Measurements from ENCODE around the gene USP3. TPM values are rescaled to one million over a fixed set of nuclear protein-coding genes. Genes with fewer than 3 reads are reported as not detected.

The USP3 gene
- total and polyA plus RNA-seq, 10 of the 15 experiments (the other 5 are each of a cell fraction or from before 2014, with no cell fraction given) = 23.8 to 64.5 (median 50.3) TPM

DNA sequence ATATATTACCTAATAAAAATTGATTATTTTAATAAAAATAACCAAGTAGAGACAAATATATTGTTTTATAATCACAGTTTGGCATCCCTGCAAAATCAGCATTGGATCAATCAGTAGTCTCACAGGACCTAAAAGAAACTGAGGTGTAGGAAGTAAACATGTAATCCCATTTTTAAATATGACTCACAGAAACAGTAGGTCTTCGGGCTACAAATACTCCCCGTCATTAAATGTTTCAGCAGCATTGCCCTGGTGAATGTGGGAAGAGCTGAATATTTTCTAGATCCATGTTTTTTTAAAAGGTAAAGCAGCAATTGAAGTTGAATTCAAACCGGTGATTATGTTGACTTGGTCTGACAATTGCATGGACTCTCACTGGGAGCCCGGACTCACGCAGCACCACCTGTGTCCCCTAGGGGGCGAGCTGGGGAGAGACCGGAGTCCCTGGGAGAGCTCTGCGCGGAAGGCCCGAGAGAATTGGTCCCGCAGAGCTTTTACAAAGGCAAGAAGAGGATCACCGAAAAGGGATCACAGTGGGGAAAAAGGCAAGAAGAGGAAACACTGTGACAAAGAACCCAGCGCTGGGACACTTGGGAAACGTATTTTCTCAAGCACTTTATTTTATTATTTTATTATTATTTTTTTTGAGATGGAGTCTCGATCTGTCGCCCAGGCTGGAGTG lies 17.2 kb upstream of the USP3 start (continued):
- TF ChIP-seq, protein P1, sequence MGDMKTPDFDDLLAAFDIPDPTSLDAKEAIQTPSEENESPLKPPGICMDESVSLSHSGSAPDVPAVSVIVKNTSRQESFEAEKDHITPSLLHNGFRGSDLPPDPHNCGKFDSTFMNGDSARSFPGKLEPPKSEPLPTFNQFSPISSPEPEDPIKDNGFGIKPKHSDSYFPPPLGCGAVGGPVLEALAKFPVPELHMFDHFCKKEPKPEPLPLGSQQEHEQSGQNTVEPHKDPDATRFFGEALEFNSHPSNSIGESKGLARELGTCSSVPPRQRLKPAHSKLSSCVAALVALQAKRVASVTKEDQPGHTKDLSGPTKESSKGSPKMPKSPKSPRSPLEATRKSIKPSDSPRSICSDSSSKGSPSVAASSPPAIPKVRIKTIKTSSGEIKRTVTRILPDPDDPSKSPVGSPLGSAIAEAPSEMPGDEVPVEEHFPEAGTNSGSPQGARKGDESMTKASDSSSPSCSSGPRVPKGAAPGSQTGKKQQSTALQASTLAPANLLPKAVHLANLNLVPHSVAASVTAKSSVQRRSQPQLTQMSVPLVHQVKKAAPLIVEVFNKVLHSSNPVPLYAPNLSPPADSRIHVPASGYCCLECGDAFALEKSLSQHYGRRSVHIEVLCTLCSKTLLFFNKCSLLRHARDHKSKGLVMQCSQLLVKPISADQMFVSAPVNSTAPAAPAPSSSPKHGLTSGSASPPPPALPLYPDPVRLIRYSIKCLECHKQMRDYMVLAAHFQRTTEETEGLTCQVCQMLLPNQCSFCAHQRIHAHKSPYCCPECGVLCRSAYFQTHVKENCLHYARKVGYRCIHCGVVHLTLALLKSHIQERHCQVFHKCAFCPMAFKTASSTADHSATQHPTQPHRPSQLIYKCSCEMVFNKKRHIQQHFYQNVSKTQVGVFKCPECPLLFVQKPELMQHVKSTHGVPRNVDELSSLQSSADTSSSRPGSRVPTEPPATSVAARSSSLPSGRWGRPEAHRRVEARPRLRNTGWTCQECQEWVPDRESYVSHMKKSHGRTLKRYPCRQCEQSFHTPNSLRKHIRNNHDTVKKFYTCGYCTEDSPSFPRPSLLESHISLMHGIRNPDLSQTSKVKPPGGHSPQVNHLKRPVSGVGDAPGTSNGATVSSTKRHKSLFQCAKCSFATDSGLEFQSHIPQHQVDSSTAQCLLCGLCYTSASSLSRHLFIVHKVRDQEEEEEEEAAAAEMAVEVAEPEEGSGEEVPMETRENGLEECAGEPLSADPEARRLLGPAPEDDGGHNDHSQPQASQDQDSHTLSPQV (IDR thresholded peaks at IDR 0.05) = 0 out of 2 replicates have a peak, but pooled peaks have one; percentile 64
- peak; percentile 23; the same call in 1 of the 2 replicates for TF ChIP-seq DPF2 (IDR thresholded peaks at IDR 0.05)
- peak; percentile 18; the same call in 1 of the 2 replicates for TF ChIP-seq JUNB (IDR thresholded peaks at IDR 0.05)
- TF ChIP-seq BHLHE40 (IDR thresholded peaks at IDR 0.05; ENCODE audit: borderline replicate concordance in 1 of 2, low read depth in 2 of 2, low read length in 1 of 2) = peak; percentile 21 to 46; a peak in 2 of 4 replicates
- peak; percentile 3; the same call in 1 of the 2 replicates for TF ChIP-seq RAD51 (IDR thresholded peaks at IDR 0.05)
- 0 out of 2 replicates have a peak, but pooled peaks have one; percentile 31 for TF ChIP-seq CHD2 (IDR thresholded peaks at IDR 0.05; ENCODE audit: borderline replicate concordance, low read depth, low read length)
- TF ChIP-seq, protein P2, sequence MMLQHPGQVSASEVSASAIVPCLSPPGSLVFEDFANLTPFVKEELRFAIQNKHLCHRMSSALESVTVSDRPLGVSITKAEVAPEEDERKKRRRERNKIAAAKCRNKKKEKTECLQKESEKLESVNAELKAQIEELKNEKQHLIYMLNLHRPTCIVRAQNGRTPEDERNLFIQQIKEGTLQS (IDR thresholded peaks at IDR 0.05; ENCODE audit: borderline replicate concordance, extremely low read depth, low read depth, low read length) = no peak
- 0 out of 2 replicates have a peak, but pooled peaks have one; percentile 27 for TF ChIP-seq EED (IDR thresholded peaks at IDR 0.05; ENCODE audit: low read depth)
- TF ChIP-seq ETV6 (conservative IDR thresholded peaks at IDR 0.05 in 1 of 2, IDR thresholded peaks at IDR 0.05 in 1 of 2; ENCODE audit: borderline replicate concordance in 1 of 2, low read depth in 1 of 2) = peak in 1 of 2 experiments; percentile 30; a peak in 1 of 4 replicates
- TF ChIP-seq PAX5 (IDR thresholded peaks at IDR 0.05; ENCODE audit: borderline replicate concordance, low read depth, low read length) = no peak
- no peak for TF ChIP-seq ZZZ3 (IDR thresholded peaks at IDR 0.05; ENCODE audit: control insufficient read depth, insufficient read length, low read depth)
- TF ChIP-seq RB1 (IDR thresholded peaks at IDR 0.05; ENCODE audit: borderline replicate concordance) = peak; percentile 41; the same call in 1 of the 2 replicates
- no peak for TF ChIP-seq HDAC2 (IDR thresholded peaks at IDR 0.05)
- TF ChIP-seq TBL1XR1 (IDR thresholded peaks at IDR 0.05; ENCODE audit: low read depth, low read length) = no peak
- TF ChIP-seq ZNF274 (IDR thresholded peaks at IDR 0.05; ENCODE audit: insufficient read depth, insufficient read length) = no peak
- peak; percentile 30; the same call in 1 of the 2 replicates for TF ChIP-seq LARP7 (IDR thresholded peaks at IDR 0.05)
- TF ChIP-seq, protein P3, sequence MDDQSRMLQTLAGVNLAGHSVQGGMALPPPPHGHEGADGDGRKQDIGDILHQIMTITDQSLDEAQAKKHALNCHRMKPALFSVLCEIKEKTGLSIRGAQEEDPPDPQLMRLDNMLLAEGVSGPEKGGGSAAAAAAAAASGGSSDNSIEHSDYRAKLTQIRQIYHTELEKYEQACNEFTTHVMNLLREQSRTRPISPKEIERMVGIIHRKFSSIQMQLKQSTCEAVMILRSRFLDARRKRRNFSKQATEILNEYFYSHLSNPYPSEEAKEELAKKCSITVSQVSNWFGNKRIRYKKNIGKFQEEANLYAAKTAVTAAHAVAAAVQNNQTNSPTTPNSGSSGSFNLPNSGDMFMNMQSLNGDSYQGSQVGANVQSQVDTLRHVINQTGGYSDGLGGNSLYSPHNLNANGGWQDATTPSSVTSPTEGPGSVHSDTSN (IDR thresholded peaks at IDR 0.05; ENCODE audit: insufficient replicate concordance, low read depth, low read length) = no peak
- TF ChIP-seq RCOR1 (conservative IDR thresholded peaks at IDR 0.05; ENCODE audit: low read depth, low read length) = 0 out of 2 replicates have a peak, but pooled peaks have one; percentile 7
- TF ChIP-seq, protein P4, sequence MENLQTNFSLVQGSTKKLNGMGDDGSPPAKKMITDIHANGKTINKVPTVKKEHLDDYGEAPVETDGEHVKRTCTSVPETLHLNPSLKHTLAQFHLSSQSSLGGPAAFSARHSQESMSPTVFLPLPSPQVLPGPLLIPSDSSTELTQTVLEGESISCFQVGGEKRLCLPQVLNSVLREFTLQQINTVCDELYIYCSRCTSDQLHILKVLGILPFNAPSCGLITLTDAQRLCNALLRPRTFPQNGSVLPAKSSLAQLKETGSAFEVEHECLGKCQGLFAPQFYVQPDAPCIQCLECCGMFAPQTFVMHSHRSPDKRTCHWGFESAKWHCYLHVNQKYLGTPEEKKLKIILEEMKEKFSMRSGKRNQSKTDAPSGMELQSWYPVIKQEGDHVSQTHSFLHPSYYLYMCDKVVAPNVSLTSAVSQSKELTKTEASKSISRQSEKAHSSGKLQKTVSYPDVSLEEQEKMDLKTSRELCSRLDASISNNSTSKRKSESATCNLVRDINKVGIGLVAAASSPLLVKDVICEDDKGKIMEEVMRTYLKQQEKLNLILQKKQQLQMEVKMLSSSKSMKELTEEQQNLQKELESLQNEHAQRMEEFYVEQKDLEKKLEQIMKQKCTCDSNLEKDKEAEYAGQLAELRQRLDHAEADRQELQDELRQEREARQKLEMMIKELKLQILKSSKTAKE (IDR thresholded peaks at IDR 0.05; ENCODE audit: low read depth, poor library complexity, severe bottlenecking) = peak; percentile 47
